Upper lobe of right lung (tissue), 1 donor: ENCODE measurements around the gene UBE2G1. TPM values are rescaled to one million over a fixed set of nuclear protein-coding genes. Genes with fewer than 3 reads are reported as not detected.
"Not testable (repeated sequence)": the region's sequence is repeated elsewhere in the genome, so short reads cannot be mapped to it uniquely, and the experiment has no call there.

ENCODE experiments used
- ATAC-seq: fragments of 200-7000 bp; cut with Tn5 transposase; one replicate; pipeline ENCODE4 v1.9.1; 2020; ENCODE audit warnings: mild to moderate bottlenecking, moderate library complexity
- DNase-seq: peaks from one replicate; pipeline ENCODE4 v3.0.0-alpha.2; 2020
- H3K27ac ChIP-seq: fragments of 200-600 bp; one replicate; pipeline ENCODE4 v1.8.0; 2022
- H3K27me3 ChIP-seq: fragments of 200-600 bp; one replicate; pipeline ENCODE4 v1.8.0; 2022; ENCODE audit warnings: mild to moderate bottlenecking
- H3K36me3 ChIP-seq: fragments of 200-600 bp; one replicate; pipeline ENCODE4 v1.8.0; 2022
- H3K4me1 ChIP-seq: fragments of 200-600 bp; one replicate; pipeline ENCODE4 v1.8.0; 2022
- H3K4me3 ChIP-seq: fragments of 200-600 bp; one replicate; pipeline ENCODE4 v1.8.0; 2022; ENCODE audit warnings: mild to moderate bottlenecking
- H3K9me3 ChIP-seq: fragments of 200-600 bp; one replicate; pipeline ENCODE4 v1.8.0; 2022
- CTCF ChIP-seq: fragments of 200-600 bp; IDR thresholded peaks from one replicate; pipeline ENCODE4 v1.8.0; 2022; ENCODE audit warnings: antibody characterized with exemption
- intact Hi-C: fragments of 100-400 bp; cut with DNase I; formaldehyde crosslinking; loops from one replicate; pipeline ENCODE4 v1.11.0; 2022
- total RNA-seq: library from RNA; stranded (reverse); fragmentation: NEBNext Ultra II Directional; extraction: Animal tissue kit (Norgen Biotek cat#: 25700); gene quantifications from one replicate; pipeline ENCODE4 v1.2.1, GENCODE V29; 2021
- donor health status: DM: no; HTN: yes; CAD: no; lungs with severe emphysema.

The UBE2G1 gene
- total RNA-seq, 1 donor from 2014 or later = 38.4 TPM

- Histone ChIP-seq H3K27me3 (no peaks in the 10 kb centered on the region), H3K9me3 (no peaks in the 10 kb centered on the region), H3K4me3 (no peak overlapping the region), H3K27ac (no peak overlapping the region), H3K4me1 (no peaks in the 10 kb centered on the region), H3K36me3 (no peaks in the 10 kb centered on the region)
- no peak for TF ChIP-seq CTCF
- DNase-seq = no peak
- intact Hi-C loops = no loop called here
- ATAC-seq = no peak
Observed at GRCh38 chr17:4381690-4382671, 15.5 kb upstream of the UBE2G1 start.

- Histone ChIP-seq H3K36me3 (no peaks in the 10 kb centered on the region), H3K27me3 (no peaks in the 10 kb centered on the region), H3K9me3 (no peaks in the 10 kb centered on the region), H3K4me1 (no peaks in the 10 kb centered on the region), H3K27ac (no peak overlapping the region), H3K4me3 (no peak overlapping the region)
- ATAC-seq (no peak), DNase-seq (no peak)
- no peak for TF ChIP-seq CTCF
- intact Hi-C loops = no loop called here
Observed at GRCh38 chr17:4378626-4379025, 12.2 kb upstream of the UBE2G1 start.

GRCh38 chr17:4377247-4377646 is 10.8 kb upstream of the UBE2G1 start:
- H3K27me3 ChIP-seq, H3K4me3 ChIP-seq, H3K36me3 ChIP-seq, H3K9me3 ChIP-seq, intact Hi-C loops, H3K27ac ChIP-seq, H3K4me1 ChIP-seq, ATAC-seq, DNase-seq: not testable (repeated sequence)

- H3K4me3 ChIP-seq, DNase-seq, H3K27me3 ChIP-seq, H3K9me3 ChIP-seq, ATAC-seq, H3K27ac ChIP-seq, intact Hi-C loops, H3K36me3 ChIP-seq, H3K4me1 ChIP-seq: not testable (repeated sequence)
Observed at GRCh38 chr17:4375796-4376440, 9.4 kb upstream of the UBE2G1 start.

- ATAC-seq (no peak), DNase-seq (no peak)
- H3K36me3 ChIP-seq = no peaks in the 10 kb centered on the region
- no peaks in the 10 kb centered on the region for H3K4me1 ChIP-seq
- intact Hi-C loops = no loop called here
- H3K27ac ChIP-seq = no peak overlapping the region
- no peak overlapping the region for H3K4me3 ChIP-seq
- no peak for TF ChIP-seq CTCF
- no peaks in the 10 kb centered on the region for H3K9me3 ChIP-seq
- no peaks in the 10 kb centered on the region for H3K27me3 ChIP-seq
Observed at GRCh38 chr17:4375039-4375748, 8.7 kb upstream of the UBE2G1 start.

- H3K4me1 ChIP-seq = peaks cover 7% of the 10 kb centered on the region
- no peak overlapping the region for H3K4me3 ChIP-seq
- DNase-seq (no peak), ATAC-seq (no peak)
- H3K9me3 ChIP-seq = no peaks in the 10 kb centered on the region
- no peaks in the 10 kb centered on the region for H3K36me3 ChIP-seq
- H3K27ac ChIP-seq = no peak overlapping the region
- intact Hi-C loops = no loop called here
- no peaks in the 10 kb centered on the region for H3K27me3 ChIP-seq
- TF ChIP-seq CTCF = no peak
Observed at GRCh38 chr17:4369557-4370230, 3.2 kb upstream of the UBE2G1 start.
